NT2/D1 (cell line): ENCODE results near the gene TMEM61.

Source experiments
- SUZ12 ChIP-seq: IDR thresholded peaks from 2 replicates; pipeline ENCODE4 v1.6.1; 2011; ENCODE audit not compliant: insufficient read length, insufficient read depth; ENCODE audit errors: extremely low read depth
- YY1 ChIP-seq: IDR thresholded peaks from 2 replicates; pipeline ENCODE4 v1.6.1; 2011; ENCODE audit not compliant: insufficient read length, insufficient read depth
- ZNF274 ChIP-seq: IDR thresholded peaks from 2 replicates; pipeline ENCODE4 v1.6.1; 2011; ENCODE audit warnings: mild to moderate bottlenecking, low read depth, low read length

DNA sequence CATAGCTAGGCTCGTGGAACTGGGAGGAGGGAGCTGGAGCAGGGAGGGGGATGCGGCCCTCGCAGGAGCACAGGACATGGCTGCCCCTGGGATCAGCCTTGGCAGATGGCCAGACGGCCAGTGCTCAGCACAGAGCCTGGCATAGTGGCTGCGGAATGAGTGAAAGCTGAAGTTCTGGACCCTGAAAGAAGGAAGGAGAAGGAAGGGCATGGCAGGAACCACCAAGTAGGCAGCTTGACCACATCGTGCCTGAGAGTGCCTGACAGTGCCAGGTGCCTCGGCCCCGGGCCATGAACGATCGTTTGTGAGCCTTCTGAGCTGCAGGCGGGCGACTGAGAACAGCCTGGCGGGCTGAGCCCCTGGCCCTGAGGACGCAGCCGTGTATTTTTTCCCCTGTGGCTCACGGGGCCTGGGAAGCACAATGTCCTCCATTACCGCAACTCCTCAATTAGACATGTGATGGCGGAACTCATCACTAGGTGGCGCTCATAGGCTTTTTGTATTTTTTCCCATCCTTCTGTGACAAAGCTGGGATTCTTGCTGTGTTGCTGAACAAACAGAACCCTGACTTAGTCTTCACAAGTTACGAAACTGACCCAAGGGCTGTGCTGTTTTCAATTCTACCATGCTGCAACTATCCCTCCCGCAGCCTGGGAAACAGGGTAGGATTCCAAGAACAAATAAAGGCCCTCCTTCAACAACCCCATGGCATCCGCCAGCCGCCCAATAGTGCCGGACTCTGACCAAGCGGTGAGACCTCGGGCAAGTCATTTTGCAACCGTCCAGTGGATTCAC lies 29.9 kb upstream of the TMEM61 start:
- TF ChIP-seq SUZ12 (no peak), YY1 (no peak), ZNF274 (no peak)
